ENCODE results near the gene TRIM59.

Gene TRIM59

GRCh38 chr3:160402221-160403027 is 47.2 kb downstream of the TRIM59 start:
- no peak for DNase-seq (ENCODE audit: low read depth)

GRCh38 chr3:160401291-160402095 is 48.1 kb downstream of the TRIM59 start:
- no peak for DNase-seq (ENCODE audit: low read depth)

- no peak for DNase-seq (ENCODE audit: low read depth)
Measured at GRCh38 chr3:160400702-160401150, 48.9 kb downstream of the TRIM59 start.

GRCh38 chr3:160400030-160400701 is 49.4 kb downstream of the TRIM59 start:
- DNase-seq (ENCODE audit: low read depth) = no peak

- peak; percentile 91 for DNase-seq (ENCODE audit: low read depth)
Measured at GRCh38 chr3:160399125-160400029, 50.2 kb downstream of the TRIM59 start, which contains the start of the genes IFT80 and SMC4. TSS of gene IFT80 (minus strand) at chr3:160399225. CDS start at chr3:160384600, 14,625 bp downstream. TSS of gene SMC4 (plus strand) at chr3:160399650. CDS start at chr3:160400827, 1,177 bp downstream.

- DNase-seq (ENCODE audit: low read depth) = no peak
Measured at GRCh38 chr3:160398820-160399124, 50.8 kb downstream of the TRIM59 start.

- DNase-seq (ENCODE audit: low read depth) = no peak
Measured at GRCh38 chr3:160395297-160395696, 54.3 kb downstream of the TRIM59 start.

GRCh38 chr3:160394009-160394392 is 55.6 kb downstream of the TRIM59 start:
- DNase-seq (ENCODE audit: low read depth) = no peak

- no peak for DNase-seq (ENCODE audit: low read depth)
Measured at GRCh38 chr3:160393346-160394008, 56.1 kb downstream of the TRIM59 start.

- no peak for DNase-seq (ENCODE audit: low read depth)
Measured at GRCh38 chr3:160392798-160393197, 56.8 kb downstream of the TRIM59 start.

GRCh38 chr3:160390565-160391138 is 58.9 kb downstream of the TRIM59 start:
- no peak for DNase-seq (ENCODE audit: low read depth)

All from HS-27A (cell line).